ENCODE data around the gene LGR6.

DNA sequence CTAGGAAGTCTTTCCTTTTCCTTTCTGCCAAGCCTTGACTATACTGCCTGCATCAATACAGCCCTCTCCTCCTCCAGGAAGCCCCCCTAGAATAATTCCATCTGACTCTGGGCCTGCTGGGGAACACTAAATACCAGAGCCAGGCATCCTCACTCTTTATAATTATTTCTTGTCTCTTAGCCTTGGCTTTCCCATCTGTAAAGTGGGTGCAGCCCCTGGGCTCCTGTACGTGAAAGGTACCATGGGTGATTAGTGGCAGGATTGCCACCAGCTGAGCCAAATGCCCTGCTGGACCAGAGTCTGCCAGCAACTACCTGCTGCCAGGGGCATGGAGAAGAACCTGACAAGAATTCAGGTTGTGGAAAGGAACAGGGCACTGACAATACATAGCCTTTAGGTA is 58.7 kb downstream of the LGR6 start:
- no peak for TF ChIP-seq SUZ12 (IDR thresholded peaks at IDR 0.05; ENCODE audit: extremely low read depth, insufficient read depth, insufficient read length)
- TF ChIP-seq ZNF274 (IDR thresholded peaks at IDR 0.05; ENCODE audit: low read depth, low read length) = no peak
- no peak for TF ChIP-seq YY1 (IDR thresholded peaks at IDR 0.05; ENCODE audit: insufficient read depth, insufficient read length)

All from NT2/D1 (cell line).